Cardiac fibroblast (primary cell): ENCODE measurements around the gene C5.
A peak's percentile ranks its signal among the peaks of the same experiment; 100 is the strongest.

Experiments used
- DNase-seq, 2 donors: peaks; one replicate each; pipeline versions ENCODE4 v3.0.0 to v3.0.0-alpha.2; 2010; ENCODE audit warnings: low read depth in 2 of 2
- H3K4me3 ChIP-seq, 2 donors: replicated peaks in 1 of 2; 1 replicate in 1 of 2; 2 replicates in 1 of 2; pipeline ENCODE4 v1.5.1; 2011; ENCODE audit warnings: low read depth in 2 of 2, low read length in 2 of 2, mild to moderate bottlenecking in 2 of 2, moderate library complexity in 1 of 2
- CTCF ChIP-seq: IDR thresholded peaks from one replicate; pipeline ENCODE4 v1.5.1; 2011; ENCODE audit warnings: low read depth, mild to moderate bottlenecking, low read length, inconsistent platforms

C5 gene

GRCh38 chr9:120922404-120923195, 127.5 kb downstream of the C5 start:
- no peak for TF ChIP-seq CTCF
- no peak for DNase-seq
- no peak overlapping the region for H3K4me3 ChIP-seq

- H3K4me3 ChIP-seq = no peak overlapping the region
- TF ChIP-seq CTCF = no peak
- no peak for DNase-seq
Measured at GRCh38 chr9:120921661-120922181, 128.4 kb downstream of the C5 start.

GRCh38 chr9:120920806-120921178, 129.3 kb downstream of the C5 start:
- H3K4me3 ChIP-seq = no peak overlapping the region
- no peak for DNase-seq

GRCh38 chr9:120919843-120920805, 130.0 kb downstream of the C5 start:
- H3K4me3 ChIP-seq = no peak overlapping the region
- DNase-seq = peak in 1 of 2 donors; percentile 32
- no peak for TF ChIP-seq CTCF

More at GRCh38 chr9:120920806-120921178, 129.3 kb downstream of the C5 start:
- TF ChIP-seq CTCF = no peak

- TF ChIP-seq CTCF = no peak
- no peak for DNase-seq
- no peak overlapping the region for H3K4me3 ChIP-seq
Measured at GRCh38 chr9:120918931-120919842, 130.9 kb downstream of the C5 start.
